Bone marrow (tissue), 2 donors: ENCODE results near the gene SCAMP3.
"Not testable (repeated sequence)": the region's sequence is repeated elsewhere in the genome, so short reads cannot be mapped to it uniquely, and the experiment has no call there.

Source experiments
- DNase-seq, 2 donors: peaks; one replicate each; lab custom pipeline; 2025; lab: John Stamatoyannopoulos, UW

The SCAMP3 gene

DNA sequence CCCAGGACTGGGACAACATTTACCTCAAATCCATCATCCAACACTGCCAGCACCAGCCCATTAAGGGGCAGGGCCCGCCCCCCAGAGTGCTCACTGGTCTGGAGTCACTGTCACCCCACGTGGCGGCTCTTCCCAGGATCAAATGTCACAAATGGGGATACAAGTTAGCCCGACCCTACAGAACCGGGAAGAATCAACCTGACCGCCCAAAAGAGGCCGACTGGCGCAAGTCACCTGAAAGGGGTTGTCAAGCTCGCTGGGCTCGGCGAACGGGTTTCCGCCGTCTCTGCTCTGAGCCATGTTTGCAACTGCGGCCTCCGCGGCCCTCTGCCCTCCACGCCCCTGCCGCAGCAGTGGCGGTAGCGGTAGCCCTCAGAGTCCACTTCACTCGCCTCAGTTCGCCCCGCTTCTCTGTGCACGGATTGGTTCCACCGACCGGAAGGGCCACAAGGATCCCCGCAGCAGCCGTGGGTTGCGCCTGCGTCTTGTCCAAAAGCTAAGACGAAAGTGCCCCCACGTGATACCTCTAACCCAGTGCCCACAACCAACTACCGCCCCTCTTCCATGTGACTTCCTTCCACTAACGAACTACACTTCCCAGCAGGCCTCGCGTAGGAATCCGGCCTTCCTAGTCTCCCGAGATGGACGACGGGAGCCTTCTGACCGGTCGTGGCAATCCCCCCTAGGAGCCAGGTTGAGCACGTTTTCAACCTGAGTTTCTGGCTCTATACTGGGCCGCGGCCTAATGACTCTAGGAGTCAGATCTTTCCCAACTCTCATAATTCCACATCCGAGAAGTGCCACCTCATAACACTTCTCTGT lies at the start of gene SCAMP3:
Gene SCAMP3 (minus strand): TSS at position 509 of the 822 bp plus-strand sequence. CDS start 209 bp downstream, at position 300.
- peak; percentile 70 to 88 for DNase-seq

DNA sequence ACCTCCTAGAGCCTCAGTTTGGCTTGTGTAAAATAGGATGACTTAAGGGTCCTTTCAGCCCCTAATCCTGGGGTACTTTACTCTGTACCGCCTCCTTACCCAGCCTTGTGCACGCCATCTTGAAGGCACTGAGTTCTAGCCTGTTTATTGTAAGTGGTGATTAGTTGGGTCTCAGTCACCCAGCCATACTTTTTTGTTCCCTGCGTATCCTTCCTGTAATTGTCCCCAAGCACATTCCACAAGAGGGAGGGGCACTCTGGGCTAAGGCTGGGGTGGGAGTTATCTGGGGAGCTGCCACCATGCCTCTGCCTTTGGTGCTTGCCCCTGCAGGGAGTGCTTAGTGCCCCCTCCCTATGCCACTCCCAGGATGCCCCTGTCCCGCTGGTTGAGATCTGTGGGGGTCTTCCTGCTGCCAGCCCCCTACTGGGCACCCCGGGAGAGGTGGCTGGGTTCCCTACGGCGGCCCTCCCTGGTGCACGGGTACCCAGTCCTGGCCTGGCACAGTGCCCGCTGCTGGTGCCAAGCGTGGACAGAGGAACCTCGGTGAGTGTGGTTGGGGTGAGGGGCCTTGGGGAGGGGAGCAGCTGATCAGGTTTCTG lies 47.4 kb upstream of the SCAMP3 start:
- DNase-seq, result no peak

DNA sequence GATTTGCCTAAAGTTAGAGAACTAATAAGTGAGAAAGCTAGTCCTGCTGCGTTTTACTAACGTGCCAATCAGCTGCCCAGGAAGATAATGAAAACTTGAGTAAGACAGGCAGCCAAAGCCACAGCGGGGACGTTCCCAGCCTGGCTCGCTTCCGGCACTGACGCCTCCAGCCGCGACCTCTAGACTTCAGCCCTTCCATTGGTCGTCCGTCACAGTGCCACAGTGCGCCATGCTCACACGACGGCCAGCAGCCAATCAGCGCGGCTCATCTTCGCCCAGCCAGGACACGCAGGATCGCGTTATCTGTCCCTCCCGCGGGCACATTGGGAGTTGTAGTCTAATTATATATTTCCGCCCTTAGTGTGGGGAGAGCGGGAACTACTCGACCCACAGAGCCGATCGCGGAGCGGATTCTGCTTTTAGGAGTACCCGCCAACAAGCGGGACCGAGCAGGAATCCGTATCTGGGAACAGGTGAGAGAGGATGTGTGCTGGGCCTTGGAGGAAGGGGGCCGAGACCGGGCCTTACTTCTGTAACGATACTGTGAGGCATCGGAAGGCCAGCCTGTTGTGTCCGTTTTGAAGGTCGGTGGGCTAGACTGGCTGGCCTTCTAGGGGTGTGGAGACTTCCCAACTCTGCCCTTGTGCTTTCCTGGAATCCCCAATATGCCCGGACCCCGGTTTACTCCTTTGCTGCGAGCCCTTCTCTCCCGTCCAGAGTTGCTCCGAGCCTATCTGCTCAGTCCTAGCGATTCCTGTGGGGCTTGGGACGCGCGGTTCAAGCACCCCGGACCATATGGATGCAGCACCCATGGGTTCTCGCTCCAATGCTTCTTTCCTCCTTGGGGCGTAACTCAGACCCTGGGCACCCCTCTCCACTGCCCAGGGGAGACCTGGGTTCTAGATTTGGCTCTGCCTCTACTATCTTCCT lies 46.6 kb upstream of the SCAMP3 start, which contains the start of gene FDPS:
Gene FDPS (plus strand): TSS at position 374 of the 930 bp plus-strand sequence. CDS start 924 bp downstream, outside the sequence.
- DNase-seq, result peak; percentile 80 to 99

DNA sequence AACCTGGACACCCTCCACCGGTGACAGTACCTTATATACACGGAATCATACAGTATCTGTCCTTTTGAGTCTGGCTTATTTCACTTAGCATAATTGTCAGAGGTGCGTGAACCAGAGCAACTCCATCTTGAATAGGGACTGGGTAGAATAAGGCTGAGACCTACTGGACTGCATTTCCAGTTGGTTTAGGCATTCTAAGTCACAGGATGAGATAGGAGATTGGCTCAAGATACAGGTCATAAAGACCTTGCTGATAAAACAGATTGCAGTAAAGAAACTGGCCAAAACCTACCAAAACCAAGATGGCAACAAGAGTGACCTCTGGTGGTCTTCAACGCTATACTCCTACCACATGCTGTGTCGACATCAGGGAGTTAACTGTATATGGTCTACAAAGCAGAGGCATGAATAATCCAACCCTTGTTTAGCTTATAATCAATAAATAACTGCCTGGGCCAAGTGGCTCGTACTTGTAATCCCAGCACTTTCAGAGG lies 45.1 kb upstream of the SCAMP3 start:
- no peak for DNase-seq

DNA sequence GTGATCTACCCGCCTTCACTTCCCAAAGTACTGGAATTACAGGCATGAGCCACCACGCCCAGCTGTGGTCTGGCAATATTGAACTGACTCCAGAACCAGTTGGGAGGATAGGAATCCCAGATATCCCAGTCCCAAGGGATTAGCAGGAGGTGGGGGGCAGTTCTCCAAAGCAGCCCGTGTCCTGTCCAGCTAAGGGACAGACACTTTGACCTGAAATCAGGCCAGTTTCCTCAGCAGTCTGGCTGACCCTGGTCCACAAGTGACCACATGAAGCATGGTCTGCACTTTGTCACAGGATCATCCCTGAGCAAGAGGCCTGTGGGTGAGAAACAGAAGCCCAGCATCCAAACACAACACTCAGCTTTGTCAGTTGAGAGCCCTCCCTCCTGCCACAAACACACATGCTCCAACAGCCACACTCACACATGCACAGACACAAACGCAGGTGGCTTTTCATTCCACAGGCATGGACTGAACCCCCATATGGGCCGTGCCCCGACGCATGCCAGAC lies 43.8 kb upstream of the SCAMP3 start:
- no peak for DNase-seq

DNA sequence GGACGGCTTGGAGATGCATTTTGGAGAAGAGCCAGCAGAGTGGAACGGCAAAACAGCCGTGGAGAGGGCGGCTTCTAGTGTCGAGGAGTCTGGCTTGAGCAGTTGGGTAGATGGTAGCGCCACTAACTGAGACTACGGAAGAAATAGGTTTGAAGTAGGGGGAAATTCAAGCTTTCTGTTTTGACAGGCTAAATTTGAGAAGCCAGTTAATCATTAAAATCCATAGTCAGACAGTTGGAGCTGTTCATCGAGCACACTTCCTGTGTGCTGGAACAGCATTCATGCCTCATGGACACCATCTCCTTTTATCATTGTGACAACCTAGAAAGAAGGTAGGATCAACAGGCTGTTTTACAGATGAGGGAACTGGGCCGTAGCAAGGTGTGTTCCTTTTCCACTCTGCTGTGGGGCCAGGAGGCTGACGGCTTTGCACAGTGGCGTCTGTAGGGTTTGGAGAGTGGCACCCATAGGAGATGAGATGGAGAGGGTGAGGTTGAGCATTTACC lies 42.5 kb upstream of the SCAMP3 start:
- DNase-seq, result no peak

DNA sequence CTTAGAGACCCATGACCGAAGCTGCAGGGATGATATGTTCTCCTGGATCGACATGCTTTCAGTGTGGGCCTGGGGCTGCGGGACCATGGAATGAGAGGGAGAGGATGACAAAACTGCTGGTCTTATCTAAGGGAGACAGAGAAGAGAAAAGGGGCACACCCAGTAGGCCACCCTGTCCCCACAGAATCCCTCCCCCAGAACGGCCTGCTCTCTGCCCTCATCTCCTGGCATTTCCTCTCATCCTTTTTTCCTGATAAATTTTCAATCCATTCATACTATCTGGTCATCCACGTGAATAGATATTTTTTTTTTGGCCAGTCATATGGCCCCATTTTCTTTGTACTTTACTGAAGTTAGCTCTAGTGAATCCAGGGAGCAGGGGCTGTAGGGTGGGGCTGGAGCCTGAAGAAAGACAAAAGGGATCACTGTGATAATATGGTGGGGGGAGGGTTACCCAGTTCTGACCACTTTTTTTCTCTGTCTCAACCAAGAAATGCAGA lies 39.2 kb upstream of the SCAMP3 start, which contains the start of gene PKLR:
Gene PKLR (minus strand): TSS at position 97 of the 500 bp plus-strand sequence. CDS start 43 bp downstream, at position 54.
- no peak for DNase-seq

DNA sequence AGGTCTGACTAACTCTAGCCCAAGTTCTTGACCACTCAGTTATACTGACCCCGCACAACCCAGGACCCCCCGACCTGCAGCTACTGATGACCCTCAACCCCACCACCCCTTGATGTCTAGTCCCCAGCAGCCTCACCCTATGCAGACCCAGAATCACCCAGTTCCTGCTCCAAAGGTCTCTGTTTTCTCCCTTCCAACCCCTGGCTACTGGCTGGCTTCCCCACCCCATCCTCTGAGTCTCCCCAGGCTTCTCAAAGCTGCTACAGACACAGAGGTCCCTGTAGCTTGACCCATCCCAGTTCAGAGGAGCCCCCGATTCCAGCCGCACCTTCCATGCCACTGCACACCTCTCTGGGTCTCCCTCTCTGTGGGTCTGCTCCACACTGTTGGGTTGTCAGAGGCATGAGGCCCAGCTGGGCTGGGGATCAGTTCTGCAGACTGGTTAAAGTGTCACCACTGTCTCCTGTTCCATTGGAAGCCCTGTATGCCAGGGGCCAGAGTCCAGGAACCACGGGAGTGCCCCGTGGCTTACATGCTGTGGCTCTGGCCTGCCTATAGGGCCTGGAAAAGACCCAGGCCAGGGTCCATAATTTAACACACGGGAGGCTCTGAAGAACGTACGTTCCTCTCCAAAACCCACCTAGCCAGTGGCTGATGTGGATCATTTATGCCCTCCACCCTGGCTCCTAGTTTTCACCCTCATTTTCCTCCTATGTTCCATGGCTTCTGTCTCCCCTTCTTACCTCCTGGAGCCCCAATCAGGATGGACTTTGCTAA lies 38.6 kb upstream of the SCAMP3 start:
- no peak for DNase-seq

DNA sequence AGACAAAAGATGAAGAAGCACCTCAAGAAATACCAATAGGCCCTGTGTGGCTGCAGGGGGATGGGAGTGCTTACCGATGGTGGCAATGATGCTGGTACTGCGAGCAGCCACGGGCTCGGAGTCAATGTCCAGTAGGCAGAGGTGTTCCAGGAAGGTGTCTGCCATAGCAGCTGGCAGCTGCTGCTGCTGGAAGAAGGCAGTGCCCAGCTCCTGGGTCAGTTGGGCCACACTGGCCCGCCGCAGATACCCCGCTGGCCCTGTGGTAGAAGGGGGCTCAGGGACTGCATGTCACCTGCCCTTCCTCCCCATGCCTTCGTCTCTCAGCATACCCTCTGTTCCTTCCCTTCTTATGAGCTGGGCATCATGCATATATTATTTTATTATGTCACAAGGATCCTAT lies 37.9 kb upstream of the SCAMP3 start:
- no peak for DNase-seq

DNA sequence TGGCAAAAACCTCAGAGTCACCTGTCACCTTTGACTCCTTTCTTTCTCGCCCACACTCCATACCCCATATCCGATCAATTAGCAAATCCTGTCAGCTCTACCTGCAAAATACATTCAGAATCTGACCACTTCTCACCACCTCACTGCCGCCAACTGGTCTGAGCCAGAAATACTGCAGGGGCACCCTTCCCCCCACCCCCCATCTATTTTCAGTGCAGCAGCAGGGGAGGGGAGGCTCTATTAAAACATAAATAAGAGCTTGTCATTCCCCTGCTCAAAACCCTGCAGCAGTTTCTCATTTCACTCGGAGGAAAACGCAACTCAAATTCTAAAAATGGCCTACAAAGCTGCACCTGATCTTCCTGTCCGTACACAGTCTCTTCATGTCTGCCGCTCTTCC lies 35.2 kb upstream of the SCAMP3 start:
- DNase-seq, result no peak

DNA sequence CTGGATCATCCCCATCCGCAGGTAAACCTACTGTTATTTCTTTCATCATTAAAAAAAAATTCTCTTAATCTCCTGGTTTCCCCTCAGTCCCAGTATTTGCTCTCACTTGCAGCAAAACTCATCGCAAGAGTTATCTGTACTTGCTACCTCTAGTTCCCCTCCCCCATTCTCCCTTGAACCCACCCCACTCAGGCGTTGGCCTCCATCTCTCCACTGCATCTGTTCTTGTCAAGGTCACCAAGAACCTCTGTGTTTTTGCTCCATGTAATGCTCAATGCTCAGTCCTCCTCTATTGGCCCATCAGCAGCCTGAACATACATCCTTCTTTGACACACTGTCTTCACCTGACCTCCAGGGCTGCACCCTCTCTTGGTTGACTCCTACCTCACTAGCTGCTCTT lies 34.5 kb upstream of the SCAMP3 start:
- DNase-seq, result no peak

DNA sequence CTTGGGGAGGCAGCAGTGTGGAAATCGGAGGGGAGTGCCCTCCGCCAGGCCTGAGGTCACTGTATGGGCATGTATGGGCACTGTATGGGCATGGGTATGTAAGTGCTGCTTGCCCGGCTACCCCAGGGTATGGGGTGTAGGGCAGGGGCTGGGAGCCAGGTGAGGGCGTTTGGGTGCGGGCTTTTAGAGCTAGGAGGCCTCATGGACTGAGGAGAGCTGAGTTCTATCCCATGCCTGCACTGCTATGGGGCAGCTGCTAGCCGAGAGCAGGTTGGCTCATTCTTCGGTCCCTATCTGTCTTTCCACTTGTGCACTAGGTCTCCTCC lies 33.7 kb upstream of the SCAMP3 start:
- no peak for DNase-seq

DNA sequence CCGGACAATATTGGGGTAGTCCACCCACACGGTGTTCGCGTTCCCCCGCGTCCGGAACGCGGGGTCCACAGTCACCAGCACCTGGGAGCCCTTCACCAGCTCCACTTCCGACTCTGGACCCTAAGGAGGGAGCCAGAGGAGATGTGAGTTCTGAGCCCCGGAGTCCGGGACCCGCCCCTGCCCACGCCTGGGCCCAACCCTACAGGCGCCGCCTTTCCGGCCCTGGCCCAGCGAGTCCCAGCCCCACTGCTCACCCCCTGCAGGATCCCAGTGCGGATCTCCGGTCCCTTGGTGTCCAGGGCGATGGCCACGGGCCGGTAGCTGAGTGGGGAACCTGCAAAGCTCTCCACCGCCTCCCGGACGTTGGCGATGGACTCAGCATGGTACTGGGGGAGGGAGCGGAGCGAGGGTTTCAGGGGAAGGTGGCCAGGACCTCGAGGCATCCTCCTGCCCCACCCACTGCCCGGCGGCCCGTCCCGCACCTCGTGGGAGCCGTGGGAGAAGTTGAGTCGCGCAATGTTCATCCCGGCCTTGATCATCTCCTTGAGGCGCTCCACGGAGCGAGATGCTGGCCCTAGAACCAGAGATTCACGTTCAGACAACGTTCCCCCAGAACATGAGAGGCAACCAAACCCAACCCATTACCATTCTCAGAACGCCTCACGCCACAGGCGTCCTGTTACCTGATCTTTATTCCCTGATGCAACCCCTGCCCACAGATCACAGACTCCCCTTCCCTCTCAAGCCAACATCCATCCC lies 33.2 kb upstream of the SCAMP3 start:
- DNase-seq, result no peak

DNA sequence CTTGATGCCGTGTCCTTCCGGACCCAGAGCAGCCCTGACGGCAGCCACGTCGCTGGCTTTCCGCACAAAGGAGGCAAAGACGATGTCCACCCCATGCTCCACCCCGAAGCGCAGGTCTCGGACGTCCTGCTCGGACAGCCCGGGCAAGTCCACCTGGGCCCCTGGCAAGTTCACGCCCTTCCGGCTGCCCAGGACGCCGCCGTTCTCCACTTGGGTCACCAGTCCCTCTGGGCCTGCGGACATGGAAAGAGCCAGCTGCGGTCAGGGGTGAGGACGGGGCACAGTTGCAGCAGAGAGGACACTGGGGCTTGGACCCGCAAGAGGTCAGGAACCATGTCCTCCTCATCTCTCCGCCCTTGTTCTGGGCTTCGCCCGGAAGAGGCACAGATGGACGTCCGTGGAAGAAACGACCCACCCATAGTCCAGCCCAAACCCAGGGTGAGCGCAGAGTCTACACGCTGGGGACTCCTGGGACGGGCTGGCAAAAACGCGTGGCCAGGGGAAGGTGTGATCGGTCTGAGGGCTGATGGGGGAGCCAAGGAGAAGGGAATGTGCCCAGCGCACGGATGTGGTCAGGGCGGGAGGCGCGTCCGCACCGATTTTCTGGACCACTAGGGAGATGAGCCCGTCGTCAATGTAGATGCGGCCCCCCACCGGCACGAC lies 32.5 kb upstream of the SCAMP3 start:
- DNase-seq, result no peak

DNA sequence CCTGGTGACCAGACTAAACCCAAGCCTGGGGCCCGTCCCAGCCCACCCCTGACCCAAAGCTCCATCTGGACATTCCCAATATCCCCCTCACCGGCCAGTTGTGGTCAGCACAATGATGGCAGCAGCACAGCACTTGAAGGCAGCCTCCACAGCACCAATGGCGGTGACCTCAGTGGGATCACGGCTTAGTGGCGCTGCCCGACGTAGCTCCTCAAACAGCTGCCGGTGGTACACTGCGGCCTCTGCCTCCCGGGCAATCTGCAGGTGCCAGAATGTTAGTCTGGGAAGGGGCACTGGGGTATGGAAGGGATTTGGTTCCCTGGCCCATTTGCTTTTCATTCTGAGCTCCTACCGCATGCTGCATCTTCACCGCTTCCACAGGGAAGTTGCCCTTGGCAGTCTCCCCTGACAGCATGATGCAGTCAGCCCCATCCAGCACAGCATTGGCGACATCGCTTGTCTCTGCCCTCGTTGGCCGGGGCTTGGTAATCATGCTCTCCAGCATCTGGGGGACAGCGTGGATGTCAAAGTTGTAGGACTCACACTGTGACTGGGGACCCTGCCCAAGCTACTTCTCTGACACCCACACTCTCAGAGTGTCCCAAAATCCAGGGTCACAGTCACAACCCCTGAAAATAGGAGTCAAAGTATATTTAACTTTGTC lies 31.1 kb upstream of the SCAMP3 start:
- DNase-seq, result no peak

DNA sequence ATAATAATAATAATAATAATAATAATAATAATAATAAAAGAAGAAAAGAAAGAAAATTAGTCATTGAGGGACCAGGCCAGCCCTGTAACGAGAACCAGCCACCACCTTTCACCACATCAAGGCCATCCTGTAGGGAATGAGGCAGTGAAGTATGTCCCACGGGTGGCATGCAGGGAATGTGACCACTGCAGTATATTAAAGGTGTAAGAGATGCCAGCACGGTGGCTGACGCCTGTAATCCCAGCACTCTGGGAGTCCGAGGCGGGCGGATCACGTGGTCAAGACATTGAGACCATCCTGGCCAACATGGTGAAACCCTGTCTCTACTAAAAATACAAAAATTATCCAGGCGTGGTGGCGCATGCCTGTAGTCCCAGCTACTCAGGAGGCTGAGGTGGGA lies 28.8 kb upstream of the SCAMP3 start:
- DNase-seq, result not testable (repeated sequence)

DNA sequence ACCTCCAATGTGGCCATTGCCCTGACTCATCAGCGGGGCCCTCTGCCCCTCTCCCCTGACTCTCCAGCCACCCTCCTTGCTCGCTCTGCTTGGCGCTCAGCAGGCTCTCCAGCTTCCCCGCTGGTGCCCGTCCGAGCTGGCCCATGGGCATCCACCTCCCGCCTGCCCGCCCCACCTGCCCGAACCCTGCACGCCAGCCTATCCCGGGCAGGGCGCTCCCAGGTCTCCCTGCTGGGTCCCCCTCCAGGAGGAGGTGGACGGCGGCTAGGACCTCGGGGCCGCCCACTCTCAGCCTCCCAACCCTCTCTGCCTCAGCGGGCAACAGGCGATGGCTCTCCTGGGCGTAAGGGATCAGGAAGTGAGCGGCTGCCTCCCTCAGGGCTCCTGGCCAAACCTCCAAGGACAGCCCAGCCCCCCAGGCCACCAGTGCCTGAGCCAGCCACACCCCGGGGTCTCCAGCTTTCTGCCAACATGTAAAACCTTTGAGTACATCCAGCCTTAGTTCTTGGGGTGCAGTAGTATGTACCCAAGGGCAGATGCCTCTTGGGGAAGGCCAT lies 25.9 kb upstream of the SCAMP3 start:
- DNase-seq, result no peak

DNA sequence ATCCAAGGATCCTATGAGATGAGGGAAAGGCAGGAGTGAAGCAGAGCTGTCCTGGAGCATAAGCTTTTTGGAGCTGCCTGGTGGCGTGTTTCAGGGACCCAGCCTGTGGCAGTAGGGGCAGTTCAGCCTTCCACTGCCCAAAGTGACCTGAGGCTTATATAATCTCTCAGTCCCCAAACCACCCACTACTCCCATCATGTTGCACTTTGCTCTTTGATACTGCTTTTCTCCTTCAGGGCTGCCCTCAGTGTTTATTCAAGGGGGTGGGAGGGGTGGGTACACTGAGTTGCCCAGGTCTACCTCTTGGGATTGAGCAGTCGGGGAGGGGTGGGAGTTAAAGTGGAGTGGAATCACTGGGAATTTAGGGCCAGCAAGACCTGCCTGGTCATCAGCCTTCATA lies 24.4 kb upstream of the SCAMP3 start:
- DNase-seq, result no peak

DNA sequence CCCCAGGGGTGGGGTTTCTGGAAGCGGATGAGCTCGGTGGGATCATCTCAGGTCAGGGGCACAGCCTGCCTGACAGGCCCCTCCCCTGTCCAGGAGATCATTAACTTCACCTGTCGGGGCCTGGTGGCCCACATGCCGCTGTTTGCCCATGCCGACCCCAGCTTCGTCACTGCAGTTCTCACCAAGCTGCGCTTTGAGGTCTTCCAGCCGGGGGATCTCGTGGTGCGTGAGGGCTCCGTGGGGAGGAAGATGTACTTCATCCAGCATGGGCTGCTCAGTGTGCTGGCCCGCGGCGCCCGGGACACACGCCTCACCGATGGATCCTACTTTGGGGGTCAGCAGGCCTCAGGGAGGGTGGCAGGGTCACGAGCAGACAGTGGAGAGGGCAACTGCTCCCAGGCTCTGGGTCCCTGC lies 23.5 kb upstream of the SCAMP3 start:
- DNase-seq, result no peak
